Chondrocyte (in vitro differentiated cells): Measurements from ENCODE around the gene CDK5RAP3. TPM values are rescaled to one million over a fixed set of nuclear protein-coding genes. Genes with fewer than 3 reads are reported as not detected.

ENCODE experiments used
- DNase-seq: peaks from one replicate; pipeline ENCODE4 v3.0.0; 2021; ENCODE audit warnings: mixed read lengths, low spot score
- H3K27ac Mint-ChIP-seq: one replicate; pipeline ENCODE4 v1.8.0; 2021; ENCODE audit warnings: mild to moderate bottlenecking, moderate library complexity, mixed read lengths; ENCODE audit not compliant: unreplicated experiment
- H3K27me3 Mint-ChIP-seq: 2 replicates; pipeline ENCODE4 v1.8.0; 2021; ENCODE audit warnings: low read depth, mixed read lengths
- H3K36me3 Mint-ChIP-seq: 2 replicates; pipeline ENCODE4 v1.8.0; 2021; ENCODE audit warnings: low read depth, mixed read lengths
- H3K4me1 Mint-ChIP-seq: 2 replicates; pipeline ENCODE4 v1.8.0; 2021; ENCODE audit warnings: low read depth, mild to moderate bottlenecking, mixed read lengths
- H3K4me3 Mint-ChIP-seq: one replicate; pipeline ENCODE4 v1.8.0; 2021; ENCODE audit warnings: mild to moderate bottlenecking, moderate library complexity, mixed read lengths; ENCODE audit not compliant: unreplicated experiment
- H3K9me3 Mint-ChIP-seq: 2 replicates; pipeline ENCODE4 v1.8.0; 2021; ENCODE audit warnings: low read depth, mixed read lengths
- CTCF ChIP-seq: fragments of 200-600 bp; sonication (generic); IDR thresholded peaks from 2 replicates; pipeline ENCODE4 v1.5.0; 2021; ENCODE audit warnings: antibody characterized with exemption, mild to moderate bottlenecking, moderate library complexity
- long read RNA-seq: library from polyadenylated mRNA; stranded (forward); transcript quantifications from one replicate; pipeline ENCODE4 v2.0.0, GENCODE V29; 2021
- total RNA-seq: library from RNA; stranded (reverse); gene quantifications from 3 replicates; pipeline ENCODE4 v1.2.1, GENCODE V29; 2021

CDK5RAP3 gene
- total RNA-seq = 99.2 to 123 TPM (median 105 TPM) in 3 replicates
- long read RNA-seq, transcript CDK5RAP3-201 (14 exons, 1,866 nt) = major isoform, 55 of 121 reads
- long read RNA-seq, transcript CDK5RAP3-231 (12 exons, 2,759 nt) = minor isoform, 17 of 121 reads
- long read RNA-seq, partial matches to known transcripts = 29 of 121 reads
- long read RNA-seq, other reads (novel, unspliced or antisense) = 18 of 121 reads

GRCh38 chr17:47970725-47971499 is at the start of gene CDK5RAP3:
Gene CDK5RAP3 (plus strand): TSS chr17:47971113. CDS start chr17:47971147, 34 bp downstream.
- DNase-seq = peak; percentile 100
- peak; percentile 91 for TF ChIP-seq CTCF
- no peaks in the 10 kb centered on the region for H3K9me3 Mint-ChIP-seq
- H3K4me1 Mint-ChIP-seq = peaks cover 30% of the 10 kb centered on the region
- H3K36me3 Mint-ChIP-seq = peaks cover 14% of the 10 kb centered on the region
- no peaks in the 10 kb centered on the region for H3K27me3 Mint-ChIP-seq
- peak within 1 kb of the TSS; percentile 97 for H3K4me3 Mint-ChIP-seq
- H3K27ac Mint-ChIP-seq = peak within 1 kb of the TSS; percentile 95

- Mint-ChIP-seq H3K9me3 (no peaks in the 10 kb centered on the region), H3K4me1 (no peaks in the 10 kb centered on the region), H3K27ac (no peak overlapping the region), H3K36me3 (peaks cover 35% of the 10 kb centered on the region), H3K4me3 (no peak overlapping the region), H3K27me3 (no peaks in the 10 kb centered on the region)
- no peak for DNase-seq
- TF ChIP-seq CTCF = no peak
These were observed 45.9 kb upstream of the CDK5RAP3 start for GRCh38 chr17:47924785-47925677.

GRCh38 chr17:47925678-47925988 is 45.3 kb upstream of the CDK5RAP3 start:
- DNase-seq = no peak
- Mint-ChIP-seq H3K27ac (no peak overlapping the region), H3K9me3 (no peaks in the 10 kb centered on the region), H3K27me3 (no peaks in the 10 kb centered on the region), H3K4me1 (no peaks in the 10 kb centered on the region), H3K4me3 (no peak overlapping the region), H3K36me3 (peaks cover 34% of the 10 kb centered on the region)
- TF ChIP-seq CTCF = no peak

- Mint-ChIP-seq H3K9me3 (no peaks in the 10 kb centered on the region), H3K27ac (no peak overlapping the region), H3K27me3 (no peaks in the 10 kb centered on the region), H3K36me3 (peaks cover 27% of the 10 kb centered on the region), H3K4me1 (no peaks in the 10 kb centered on the region), H3K4me3 (no peak overlapping the region)
- TF ChIP-seq CTCF = no peak
- no peak for DNase-seq
These were observed 43.0 kb upstream of the CDK5RAP3 start for GRCh38 chr17:47927821-47928400.

GRCh38 chr17:47928415-47928814 is 42.5 kb upstream of the CDK5RAP3 start:
- H3K27ac Mint-ChIP-seq = no peak overlapping the region
- no peak for TF ChIP-seq CTCF
- H3K4me3 Mint-ChIP-seq = no peak overlapping the region
- no peaks in the 10 kb centered on the region for H3K4me1 Mint-ChIP-seq
- no peak for DNase-seq
- H3K27me3 Mint-ChIP-seq = no peaks in the 10 kb centered on the region
- H3K36me3 Mint-ChIP-seq = peaks cover 22% of the 10 kb centered on the region
- H3K9me3 Mint-ChIP-seq = no peaks in the 10 kb centered on the region
